NCI-H2196 (cell line): ENCODE data around the gene F9.
A peak's percentile ranks its signal among the peaks of the same experiment; 100 is the strongest.
"Not testable (repeated sequence)": the region's sequence is repeated elsewhere in the genome, so short reads cannot be mapped to it uniquely, and the experiment has no call there.

Source experiments
- DNase-seq: peaks from one replicate; lab custom pipeline; 2025; ENCODE audit not compliant: unreplicated experiment; lab: John Stamatoyannopoulos, UW

Gene F9

GRCh38 chrX:139530550-139530949 lies at the start of gene F9:
Gene F9, plus strand, starts transcription at chrX:139530739. Its CDS starts 26 bp downstream, at chrX:139530765.
- no peak for DNase-seq

- DNase-seq = no peak
Measured at GRCh38 chrX:139483699-139484098, 46.8 kb upstream of the F9 start.

DNA sequence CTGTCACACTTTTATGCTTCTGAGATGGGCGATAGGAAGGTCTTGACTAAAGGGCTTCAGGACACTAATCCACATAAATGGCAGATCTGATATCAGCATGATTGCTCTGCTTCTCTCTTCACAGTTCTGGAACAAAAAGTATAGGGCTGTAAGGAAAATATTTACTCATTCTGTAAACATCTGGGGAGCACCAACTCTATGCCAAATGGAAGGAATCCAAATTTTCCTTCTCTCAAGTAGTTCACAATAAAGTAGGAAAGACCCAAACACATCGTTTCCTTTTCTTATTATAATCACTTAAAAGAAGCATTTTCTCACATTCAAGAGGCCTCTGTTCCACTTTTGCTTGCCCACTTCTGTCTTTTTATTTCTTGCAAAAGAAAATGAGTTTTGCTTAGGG lies 45.9 kb upstream of the F9 start:
- no peak for DNase-seq

- no peak for DNase-seq
Measured at GRCh38 chrX:139495324-139495723, 35.2 kb upstream of the F9 start.

- no peak for DNase-seq
Measured at GRCh38 chrX:139506333-139506732, 24.2 kb upstream of the F9 start.

- no peak for DNase-seq
Measured at GRCh38 chrX:139508099-139508498, 22.4 kb upstream of the F9 start.

DNA sequence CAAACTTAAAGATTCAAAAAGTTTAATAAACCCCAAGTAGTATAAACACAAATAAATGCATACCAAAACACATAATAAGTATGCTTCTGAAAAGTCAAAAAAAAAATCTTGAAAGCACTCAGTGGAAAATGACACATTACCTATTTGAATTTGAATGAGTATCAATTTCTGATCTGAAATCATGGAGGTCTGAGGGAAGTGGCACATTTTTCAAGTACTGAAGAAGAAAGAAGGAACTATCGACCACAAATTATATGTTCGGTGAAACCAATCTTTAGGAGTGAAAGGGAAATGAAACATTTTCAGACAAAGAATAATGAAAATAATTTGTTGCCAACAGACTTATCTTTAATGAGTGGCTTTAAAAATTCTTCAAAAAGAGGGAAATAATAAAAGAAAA lies 12.1 kb upstream of the F9 start:
- no peak for DNase-seq

DNA sequence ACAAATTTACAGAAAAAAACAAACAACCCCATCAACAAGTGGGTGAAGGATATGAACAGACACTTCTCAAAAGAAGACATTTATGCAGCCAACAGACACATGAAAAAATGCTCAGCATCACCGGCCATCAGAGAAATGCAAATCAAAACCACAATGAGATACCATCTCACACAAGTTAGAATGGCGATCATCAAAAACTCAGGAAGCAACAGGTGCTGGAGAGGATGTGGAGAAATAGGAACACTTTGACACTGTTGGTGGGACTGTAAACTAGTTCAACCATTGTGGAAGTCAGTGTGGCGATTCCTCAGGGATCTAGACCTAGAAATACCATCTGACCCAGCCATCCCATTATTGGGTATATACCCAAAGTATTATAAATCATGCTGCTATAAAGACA lies 1.7 kb upstream of the F9 start:
- DNase-seq = not testable (repeated sequence)

DNA sequence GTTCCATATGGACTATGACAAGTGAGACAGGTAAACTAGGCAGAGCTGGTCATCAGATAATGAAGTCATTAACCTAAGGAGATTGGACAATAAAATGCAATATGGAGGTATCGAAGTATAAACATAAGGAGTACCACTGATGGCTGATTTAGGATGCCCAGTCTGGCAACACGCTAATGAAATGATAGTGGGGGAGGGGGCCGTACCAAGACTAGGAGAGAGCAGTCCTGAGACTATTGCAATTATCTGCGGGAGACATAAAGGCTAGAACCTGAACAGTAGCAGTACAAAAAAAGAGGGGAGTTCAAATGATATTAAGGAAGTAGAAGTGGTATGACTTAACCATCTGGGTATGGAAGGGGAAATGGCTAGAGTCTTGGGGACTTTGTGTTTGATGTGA lies 2.3 kb downstream of the F9 start:
- DNase-seq = no peak

GRCh38 chrX:139533444-139533843 lies 2.9 kb downstream of the F9 start:
- no peak for DNase-seq

DNA sequence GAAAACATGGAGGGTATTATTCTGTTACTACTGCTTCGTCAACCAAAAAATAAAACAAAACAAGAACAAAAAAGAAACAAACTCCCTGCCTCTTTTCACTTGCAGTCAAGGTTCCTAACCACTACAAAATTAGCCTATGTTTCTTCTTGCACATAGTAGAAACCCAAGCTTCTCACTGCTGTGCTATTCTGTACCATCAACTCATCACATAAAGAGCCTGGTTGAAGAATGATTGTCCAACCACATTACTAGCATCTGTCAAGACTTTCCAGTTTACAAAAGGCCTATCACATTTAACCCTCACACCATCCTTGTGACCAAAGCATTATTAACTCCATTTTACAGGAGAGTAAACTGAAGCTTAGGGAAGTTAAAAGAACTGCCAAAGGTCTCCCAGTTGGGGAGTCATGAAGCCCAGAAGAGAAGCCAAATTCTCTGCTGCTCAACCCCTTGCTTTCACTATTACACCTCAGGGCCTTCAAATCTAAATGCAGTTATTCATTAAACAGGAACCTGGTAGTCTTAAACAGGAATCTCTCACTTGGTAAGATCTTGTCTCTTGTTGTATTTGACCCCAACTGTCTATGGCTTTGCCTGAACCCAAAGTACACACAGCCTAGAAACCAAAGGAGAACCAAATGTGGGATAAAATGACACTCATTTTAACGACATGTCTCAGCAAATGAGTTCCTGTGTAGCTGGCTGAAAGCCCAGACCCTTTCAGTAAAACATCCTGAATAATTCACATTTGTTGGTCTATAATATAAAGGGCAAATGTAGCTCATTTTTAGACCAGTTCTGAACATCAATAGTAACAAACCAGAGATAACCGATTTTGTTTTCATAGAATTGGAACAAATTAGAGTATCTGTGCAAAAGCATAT lies 8.6 kb downstream of the F9 start:
- no peak for DNase-seq

- DNase-seq = no peak
Measured at GRCh38 chrX:139542652-139543051, 12.1 kb downstream of the F9 start.

DNA sequence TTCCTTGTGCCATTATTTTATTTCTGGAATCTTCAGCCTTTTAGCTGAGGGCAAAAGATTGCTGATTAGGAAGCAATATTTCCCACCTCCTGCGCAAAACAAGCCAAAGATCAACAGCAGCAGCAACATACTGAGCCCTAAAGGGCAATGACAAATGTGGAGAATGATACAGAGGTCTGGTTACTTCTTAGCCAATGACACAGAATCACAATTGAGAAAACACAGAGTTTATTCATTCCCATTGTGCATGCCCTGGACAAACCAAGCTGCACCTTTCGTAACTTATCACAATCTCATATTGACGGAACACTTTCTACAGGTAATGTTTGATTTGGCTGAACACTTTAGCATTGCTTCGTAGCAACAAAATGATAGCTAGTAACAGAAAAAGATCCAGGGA lies 13.4 kb downstream of the F9 start:
- DNase-seq = no peak

- no peak for DNase-seq
Measured at GRCh38 chrX:139544591-139544990, 14.1 kb downstream of the F9 start.

GRCh38 chrX:139554376-139554775 lies 23.8 kb downstream of the F9 start:
- DNase-seq = no peak

GRCh38 chrX:139554991-139555675 lies 24.6 kb downstream of the F9 start:
- no peak for DNase-seq

- DNase-seq = peak; percentile 30
Measured at GRCh38 chrX:139559383-139560042, 29.0 kb downstream of the F9 start.

DNA sequence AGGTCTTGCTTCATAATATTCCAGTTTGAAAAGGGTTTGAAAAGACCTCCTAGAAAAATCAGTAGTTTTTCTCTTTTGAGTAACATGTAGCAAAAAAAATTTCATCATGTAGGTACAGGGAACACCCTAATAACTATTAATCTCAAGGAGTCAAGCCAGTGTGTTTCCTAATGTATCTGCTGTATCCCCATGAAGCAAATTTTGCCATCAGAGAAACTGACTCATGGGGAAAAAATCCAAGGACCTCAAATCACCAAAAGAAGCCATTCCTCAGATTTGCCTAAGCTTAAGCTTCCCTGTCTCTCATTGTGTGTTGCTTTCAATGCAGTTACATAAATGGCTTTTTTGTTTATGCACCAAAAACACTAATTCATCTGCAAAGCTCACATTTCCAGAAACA lies 29.7 kb downstream of the F9 start:
- no peak for DNase-seq

GRCh38 chrX:139563251-139563650 lies 32.7 kb downstream of the F9 start:
- no peak for DNase-seq

DNA sequence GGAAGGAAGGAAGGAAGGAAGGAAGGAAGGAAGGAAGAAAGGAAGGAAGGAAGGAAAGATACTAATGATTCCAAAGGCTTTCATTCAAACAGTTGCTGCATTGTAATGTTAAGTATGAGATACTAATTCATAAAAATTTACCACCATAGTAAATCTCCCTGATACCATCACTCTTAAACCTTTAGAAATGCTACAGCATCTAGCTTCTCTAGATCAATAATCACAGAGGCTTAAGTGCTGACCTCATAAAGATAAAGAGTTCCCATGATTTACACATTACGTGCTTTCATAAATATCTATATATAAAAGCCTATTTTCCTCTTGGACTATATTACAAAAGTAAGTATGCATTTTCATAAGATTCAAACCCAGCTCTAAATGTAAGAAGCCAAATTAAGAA lies 36.4 kb downstream of the F9 start:
- no peak for DNase-seq

DNA sequence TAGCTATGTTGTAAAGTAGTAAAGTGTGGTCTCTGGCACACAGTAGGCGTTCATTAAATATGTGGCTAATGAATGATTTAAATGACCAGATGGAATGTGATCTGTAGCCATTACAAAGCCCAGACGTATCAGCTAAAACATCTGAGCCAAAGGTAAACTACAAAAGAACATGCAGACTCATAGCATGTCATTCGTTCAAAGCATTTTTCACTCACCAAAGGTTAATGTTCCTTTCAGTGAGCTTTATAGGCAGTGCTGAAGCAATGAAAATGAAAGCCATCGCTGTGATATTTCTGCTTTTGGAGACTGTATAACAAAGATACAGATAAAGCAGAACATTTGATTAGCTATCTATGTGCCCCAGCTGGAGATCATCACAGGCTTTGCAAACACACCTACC lies 50.5 kb downstream of the F9 start:
- no peak for DNase-seq

DNA sequence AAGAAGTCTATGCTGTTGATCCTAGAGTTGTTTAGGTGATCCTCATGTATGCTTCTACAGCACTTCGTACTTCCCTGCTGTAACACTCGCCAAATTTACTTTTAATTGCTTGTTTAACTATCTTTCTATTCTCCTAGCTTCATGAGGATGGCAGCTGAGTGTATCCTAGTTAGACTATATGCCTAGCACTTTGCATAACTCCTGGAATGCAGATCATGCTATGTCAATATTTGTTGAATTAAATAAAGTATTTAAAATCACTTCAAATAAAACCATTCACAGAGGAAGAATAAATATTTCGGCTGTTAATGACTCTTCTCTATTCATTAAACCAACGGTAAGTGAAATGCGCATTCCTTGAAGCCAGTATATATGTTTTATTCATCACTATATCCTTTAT lies 55.1 kb downstream of the F9 start:
- DNase-seq = no peak
